Epithelial cell of esophagus (primary cell): ENCODE results near the gene MRPL40.

ENCODE experiments used
- DNase-seq: peaks from one replicate; pipeline ENCODE4 v3.0.0; 2010; ENCODE audit warnings: low read depth
- H3K4me3 ChIP-seq: 2 replicates; pipeline ENCODE4 v1.5.1; 2011; ENCODE audit warnings: mild to moderate bottlenecking, low read length, control low read depth
- CTCF ChIP-seq: IDR thresholded peaks from 2 replicates; pipeline ENCODE4 v1.5.1; 2011; ENCODE audit warnings: low read depth, mild to moderate bottlenecking, low read length, control low read depth, inconsistent platforms; ENCODE audit not compliant: insufficient read depth; ENCODE audit errors: missing control alignments

MRPL40 gene

GRCh38 chr22:19453718-19454117 is 21.4 kb downstream of the MRPL40 start:
- H3K4me3 ChIP-seq, result no peak overlapping the region
- DNase-seq, result no peak
- no peak for TF ChIP-seq CTCF

GRCh38 chr22:19454156-19454555 is 21.8 kb downstream of the MRPL40 start:
- no peak for TF ChIP-seq CTCF
- no peak overlapping the region for H3K4me3 ChIP-seq
- no peak for DNase-seq

GRCh38 chr22:19455033-19455432 is 22.7 kb downstream of the MRPL40 start:
- DNase-seq, result no peak
- no peak overlapping the region for H3K4me3 ChIP-seq
- TF ChIP-seq CTCF, result no peak

- peak; percentile 13 for DNase-seq
- H3K4me3 ChIP-seq, result no peak overlapping the region
- no peak for TF ChIP-seq CTCF
These were observed 23.4 kb downstream of the MRPL40 start for GRCh38 chr22:19455585-19456370.

GRCh38 chr22:19456541-19456940 is 24.2 kb downstream of the MRPL40 start:
- no peak overlapping the region for H3K4me3 ChIP-seq
- TF ChIP-seq CTCF, result no peak
- no peak for DNase-seq

GRCh38 chr22:19457828-19458428 is 25.6 kb downstream of the MRPL40 start:
- no peak for TF ChIP-seq CTCF
- no peak overlapping the region for H3K4me3 ChIP-seq
- no peak for DNase-seq
